CD14-positive monocyte (primary cell): ENCODE results near the gene CTAGE1. TPM values are rescaled to one million over a fixed set of nuclear protein-coding genes. Genes with fewer than 3 reads are reported as not detected.

Experiments used
- DNase-seq, 3 donors: peaks; one replicate each; pipeline ENCODE4 v3.0.0-alpha.2; 2011 to 2022
- H2AFZ ChIP-seq: 2 replicates; pipeline ENCODE4 v1.6.0; 2012; ENCODE audit warnings: mild to moderate bottlenecking, low read depth, low read length, inconsistent platforms; ENCODE audit not compliant: insufficient read depth, poor library complexity, severe bottlenecking
- H3K27ac ChIP-seq, 2 donors: 1 replicate in 1 of 2; 2 replicates in 1 of 2; pipeline ENCODE4 v1.5.1; 2012 to 2013; ENCODE audit warnings: low read length in 2 of 2, control low read depth in 1 of 2, inconsistent platforms in 1 of 2, low read depth in 1 of 2, mild to moderate bottlenecking in 1 of 2
- H3K27me3 ChIP-seq, 2 donors: one replicate each; pipeline versions ENCODE4 v1.6.0 to v1.6.1; 2011 to 2013; ENCODE audit warnings: low read length in 2 of 2; ENCODE audit not compliant: control insufficient read depth in 2 of 2, insufficient read depth in 2 of 2
- H3K36me3 ChIP-seq, 2 donors: replicated peaks in 1 of 2; 1 replicate in 1 of 2; 2 replicates in 1 of 2; pipeline versions ENCODE4 v1.5.1 to v1.6.1; 2012 to 2013; ENCODE audit warnings: low read length in 2 of 2, control low read depth in 1 of 2, inconsistent platforms in 1 of 2, mild to moderate bottlenecking in 1 of 2; ENCODE audit not compliant: insufficient read depth in 2 of 2, control insufficient read depth in 1 of 2
- H3K4me1 ChIP-seq, 2 donors: 1 replicate in 1 of 2; 2 replicates in 1 of 2; pipeline versions ENCODE4 v1.5.1 to v1.6.1; 2012 to 2013; ENCODE audit warnings: low read length in 2 of 2, control low read depth in 1 of 2, inconsistent platforms in 1 of 2, mild to moderate bottlenecking in 1 of 2, moderate library complexity in 1 of 2; ENCODE audit not compliant: insufficient read depth in 2 of 2, control insufficient read depth in 1 of 2
- H3K4me2 ChIP-seq: replicated peaks from 2 replicates; pipeline ENCODE3; 2012; ENCODE audit warnings: low read length, moderate library complexity, mild to moderate bottlenecking; ENCODE audit not compliant: poor library complexity, severe bottlenecking; ENCODE audit errors: extremely low read depth
- H3K4me3 ChIP-seq, 3 experiments: fragments of 200-600 bp in 1 of 3; sonication (generic) in 1 of 3; replicated peaks in 1 of 3; 1 replicate in 2 of 3; 2 replicates in 1 of 3; pipeline ENCODE4 v1.5.1; 2011 to 2013; ENCODE audit warnings: low read length in 3 of 3, mild to moderate bottlenecking in 3 of 3, control low read depth in 2 of 3, low read depth in 2 of 3, inconsistent platforms in 1 of 3, moderate library complexity in 1 of 3
- H3K79me2 ChIP-seq: 2 replicates; pipeline ENCODE4 v1.6.0; 2012; ENCODE audit warnings: mild to moderate bottlenecking, control low read depth, inconsistent platforms, low read length, moderate library complexity; ENCODE audit not compliant: insufficient read depth
- H3K9ac ChIP-seq: 2 replicates; pipeline ENCODE4 v1.6.0; 2017; ENCODE audit warnings: low read length, mild to moderate bottlenecking; ENCODE audit not compliant: insufficient read depth, poor library complexity, severe bottlenecking
- H3K9me3 ChIP-seq, 2 donors: replicated peaks in 1 of 2; 1 replicate in 1 of 2; 2 replicates in 1 of 2; pipeline versions ENCODE4 v1.5.1 to v1.6.1; 2012 to 2013; ENCODE audit warnings: low read length in 2 of 2, control low read depth in 1 of 2; ENCODE audit not compliant: control insufficient read depth in 1 of 2, insufficient read depth in 1 of 2
- H4K20me1 ChIP-seq: 2 replicates; pipeline ENCODE4 v1.6.0; 2012; ENCODE audit warnings: mild to moderate bottlenecking, low read length, control low read depth, moderate library complexity; ENCODE audit not compliant: insufficient read depth
- H3K27ac Mint-ChIP-seq, 7 donors: one replicate each; pipeline ENCODE4 v1.8.0; 2020; ENCODE audit warnings: mild to moderate bottlenecking in 7 of 7, mixed read lengths in 7 of 7, moderate library complexity in 6 of 7, inconsistent platforms in 2 of 7
- H3K27me3 Mint-ChIP-seq, 3 donors: one replicate each; pipeline ENCODE4 v1.8.0; 2021 to 2022; ENCODE audit warnings: low read depth in 3 of 3, mild to moderate bottlenecking in 3 of 3, mixed read lengths in 3 of 3, moderate library complexity in 3 of 3, inconsistent platforms in 1 of 3
- H3K36me3 Mint-ChIP-seq, 2 donors: one replicate each; pipeline ENCODE4 v1.8.0; 2020; ENCODE audit warnings: mixed read lengths in 2 of 2, inconsistent platforms in 1 of 2, mild to moderate bottlenecking in 1 of 2
- H3K4me1 Mint-ChIP-seq: one replicate; pipeline ENCODE4 v1.8.0; 2020; ENCODE audit warnings: mild to moderate bottlenecking, mixed read lengths
- H3K4me3 Mint-ChIP-seq, 2 donors: one replicate each; pipeline ENCODE4 v1.8.0; 2020; ENCODE audit warnings: mild to moderate bottlenecking in 2 of 2, mixed read lengths in 2 of 2, moderate library complexity in 1 of 2
- H3K9me3 Mint-ChIP-seq, 7 donors: one replicate each; pipeline ENCODE4 v1.8.0; 2020 to 2022; ENCODE audit warnings: mixed read lengths in 7 of 7, mild to moderate bottlenecking in 6 of 7, moderate library complexity in 6 of 7, inconsistent platforms in 2 of 7
- CTCF ChIP-seq: fragments of 200-600 bp; IDR thresholded peaks from one replicate; pipeline ENCODE4 v1.8.0; 2022; ENCODE audit warnings: antibody characterized with exemption, mild to moderate bottlenecking
- WGBS: methylation state at CpG from one replicate; pipeline ENCODE4 v1.1.5; 2013; ENCODE audit warnings: missing lambda C conversion rate; ENCODE audit not compliant: insufficient coverage; 5-methylcytosine and 5-hydroxymethylcytosine counted together
- intact Hi-C, 2 donors: fragments of 100-400 bp; cut with micrococcal nuclease; formaldehyde crosslinking; loops; one replicate each; pipeline versions ENCODE4 v1.15.0 to v1.15.1; 2023
- polyA plus RNA-seq, 3 donors: library from polyadenylated mRNA; depleted of rRNA in 1 of 3; unstranded in 2 of 3; stranded (reverse) in 1 of 3; fragments of 300-500 nt in 2 of 3; fragments of >200 nt in 1 of 3; fragmentation: Illumina TruSeq in 2 of 3; gene quantifications; 1 replicate in 2 of 3; 2 replicates in 1 of 3; pipeline ENCODE4 v1.2.3, GENCODE V29; 2012 to 2021

The CTAGE1 gene
- polyA plus RNA-seq, 3 donors: not detected

GRCh38 chr18:22459491-22459890 is 41.8 kb upstream of the CTAGE1 start:
- Histone ChIP-seq H3K4me2 (no peak overlapping the region), H3K36me3 (no peaks in the 10 kb centered on the region), H3K4me1 (no peaks in the 10 kb centered on the region), H4K20me1 (no peaks in the 10 kb centered on the region), H2AFZ (no peak overlapping the region), H3K79me2 (no peaks in the 10 kb centered on the region), H3K9me3 (no peaks in the 10 kb centered on the region), H3K9ac (no peak overlapping the region), H3K27me3 (no peaks in the 10 kb centered on the region), H3K4me3 (no peak overlapping the region), H3K27ac (no peak overlapping the region)
- Mint-ChIP-seq H3K9me3 (peaks cover 0 to 9% (median 0%) of the 10 kb centered on the region in 7 donors), H3K27me3 (no peaks in the 10 kb centered on the region), H3K4me3 (no peak overlapping the region), H3K36me3 (no peaks in the 10 kb centered on the region), H3K27ac (no peak overlapping the region), H3K4me1 (peaks cover 2% of the 10 kb centered on the region)
- no CpG with 5 or more reads among the region's 2 CpGs for WGBS
- intact Hi-C loops: no loop called here
- no peak for TF ChIP-seq CTCF
- DNase-seq: no peak

- Mint-ChIP-seq H3K36me3 (no peaks in the 10 kb centered on the region), H3K4me3 (no peak overlapping the region), H3K27ac (no peak overlapping the region), H3K27me3 (no peaks in the 10 kb centered on the region), H3K4me1 (peaks cover 2% of the 10 kb centered on the region), H3K9me3 (no peaks in the 10 kb centered on the region)
- WGBS: 88% methylated on average over 6 of the region's 8 CpGs
- TF ChIP-seq CTCF: no peak
- no peaks in the 10 kb centered on the region for H3K79me2 ChIP-seq
- DNase-seq: no peak
- H3K4me2 ChIP-seq: no peak overlapping the region
- H3K4me3 ChIP-seq: no peak overlapping the region
- H3K36me3 ChIP-seq: no peaks in the 10 kb centered on the region
- H3K4me1 ChIP-seq: no peaks in the 10 kb centered on the region
- intact Hi-C loops: no loop called here
- no peak overlapping the region for H2AFZ ChIP-seq
- H3K27me3 ChIP-seq: no peaks in the 10 kb centered on the region
- H3K9me3 ChIP-seq: no peaks in the 10 kb centered on the region
- H4K20me1 ChIP-seq: no peaks in the 10 kb centered on the region
- H3K9ac ChIP-seq: no peak overlapping the region
- no peak overlapping the region for H3K27ac ChIP-seq
Observed at GRCh38 chr18:22457524-22457923, 39.8 kb upstream of the CTAGE1 start.
